Measurements from ENCODE around the gene NTN1. TPM values are rescaled to one million over a fixed set of nuclear protein-coding genes. Genes with fewer than 3 reads are reported as not detected.

NTN1 gene
- total RNA-seq, 1 experiment from 2014 or later, result 4.2 TPM

DNA sequence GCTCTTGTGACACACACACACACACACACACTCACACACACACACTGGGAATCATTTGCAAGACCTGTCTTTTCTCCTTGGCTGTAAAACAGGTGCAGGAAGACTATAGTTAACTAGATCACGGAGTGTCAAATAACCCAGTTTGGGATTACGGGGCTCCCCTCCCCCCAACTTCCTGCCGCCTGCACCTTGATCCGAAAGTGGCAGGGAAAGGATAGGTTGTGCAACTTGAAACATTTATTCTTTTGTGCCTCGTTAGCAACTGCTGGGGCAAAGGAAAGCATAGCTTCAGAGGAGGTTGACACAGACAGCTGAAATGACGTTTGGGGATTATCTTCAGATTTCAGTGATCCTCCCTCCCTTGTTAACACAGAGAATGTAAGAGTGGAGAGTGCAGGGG, 149.5 kb downstream of the NTN1 start:
- Histone ChIP-seq H3K9me2 (ENCODE audit: insufficient read depth) (no peaks in the 10 kb centered on the region), H3K36me3 (ENCODE audit: control insufficient read depth in 1 of 2, insufficient read depth in 2 of 2, low read length in 2 of 2) (no peaks in the 10 kb centered on the region), H3K4me3 (replicated peaks in 1 of 2; ENCODE audit: low read depth in 1 of 2, low read length in 2 of 2) (no peak overlapping the region), H4K20me1 (ENCODE audit: insufficient read depth) (no peaks in the 10 kb centered on the region), H2AFZ (ENCODE audit: low read depth, low read length, poor library complexity, severe bottlenecking) (no peak overlapping the region), H3K9ac (ENCODE audit: low read length) (no peak overlapping the region), H3K27ac (ENCODE audit: low read depth, low read length) (no peak overlapping the region), H3K4me2 (ENCODE audit: low read length) (no peak overlapping the region), H3K27me3 (ENCODE audit: insufficient read depth, low read length) (no peaks in the 10 kb centered on the region), H3K79me2 (ENCODE audit: insufficient read depth, low read length) (no peaks in the 10 kb centered on the region), H3K4me1 (ENCODE audit: control insufficient read depth in 1 of 2, insufficient read depth in 2 of 2, low read length in 2 of 2) (peaks cover 0 to 9% of the 10 kb centered on the region in 2 experiments; a peak in 2 of 4 replicates), H3K9me3 (ENCODE audit: control insufficient read depth in 1 of 2, insufficient read depth in 1 of 2, low read depth in 1 of 2, low read length in 2 of 2) (no peaks in the 10 kb centered on the region)
- ATAC-seq (no peak), DNase-seq (ENCODE audit: low read depth, low spot score) (no peak)
- RAD21 ChIA-PET (ENCODE audit: low non-redundant PET in 1 of 2, low total read pairs in 2 of 2, uncharacterized antibody in 2 of 2, unreplicated experiment in 2 of 2), result no interaction called here
- no TSS peak for BruUV-seq (replicated peaks)
- intact Hi-C loops (cut with micrococcal nuclease), result no loop called here
- TF ChIP-seq FOSL1 (IDR thresholded peaks at IDR 0.05; ENCODE audit: low read depth) (no peak), YY1 (IDR thresholded peaks at IDR 0.05; ENCODE audit: extremely low read depth, insufficient replicate concordance, low read depth, low read length) (no peak), ELF1 (IDR thresholded peaks at IDR 0.05; ENCODE audit: borderline replicate concordance, low read depth) (no peak), EZH2phosphoT487 (IDR thresholded peaks at IDR 0.05; ENCODE audit: borderline replicate concordance) (no peak), EGR1 (IDR thresholded peaks at IDR 0.05; ENCODE audit: low read depth) (no peak), POLR2AphosphoS5 (IDR thresholded peaks at IDR 0.05; ENCODE audit: low read depth, low read length) (no peak), RAD21 (IDR thresholded peaks at IDR 0.05; ENCODE audit: low read depth) (no peak), SP1 (IDR thresholded peaks at IDR 0.05; ENCODE audit: low read depth) (no peak), ZNF274 (IDR thresholded peaks at IDR 0.05; ENCODE audit: low read depth, low read length) (no peak), EZH2 (IDR thresholded peaks at IDR 0.05) (no peak), POLR2A (IDR thresholded peaks at IDR 0.05; ENCODE audit: borderline replicate concordance, extremely low read depth, insufficient read depth, insufficient read length) (no peak), JUND (IDR thresholded peaks at IDR 0.05) (no peak), TCF7L2 (IDR thresholded peaks at IDR 0.05; ENCODE audit: borderline replicate concordance, extremely low read depth, insufficient read depth, insufficient read length) (no peak), SRF (IDR thresholded peaks at IDR 0.05; ENCODE audit: low read depth) (no peak), CEBPB (IDR thresholded peaks at IDR 0.05; ENCODE audit: low read depth) (no peak)
- TF ChIP-seq, protein P1, sequence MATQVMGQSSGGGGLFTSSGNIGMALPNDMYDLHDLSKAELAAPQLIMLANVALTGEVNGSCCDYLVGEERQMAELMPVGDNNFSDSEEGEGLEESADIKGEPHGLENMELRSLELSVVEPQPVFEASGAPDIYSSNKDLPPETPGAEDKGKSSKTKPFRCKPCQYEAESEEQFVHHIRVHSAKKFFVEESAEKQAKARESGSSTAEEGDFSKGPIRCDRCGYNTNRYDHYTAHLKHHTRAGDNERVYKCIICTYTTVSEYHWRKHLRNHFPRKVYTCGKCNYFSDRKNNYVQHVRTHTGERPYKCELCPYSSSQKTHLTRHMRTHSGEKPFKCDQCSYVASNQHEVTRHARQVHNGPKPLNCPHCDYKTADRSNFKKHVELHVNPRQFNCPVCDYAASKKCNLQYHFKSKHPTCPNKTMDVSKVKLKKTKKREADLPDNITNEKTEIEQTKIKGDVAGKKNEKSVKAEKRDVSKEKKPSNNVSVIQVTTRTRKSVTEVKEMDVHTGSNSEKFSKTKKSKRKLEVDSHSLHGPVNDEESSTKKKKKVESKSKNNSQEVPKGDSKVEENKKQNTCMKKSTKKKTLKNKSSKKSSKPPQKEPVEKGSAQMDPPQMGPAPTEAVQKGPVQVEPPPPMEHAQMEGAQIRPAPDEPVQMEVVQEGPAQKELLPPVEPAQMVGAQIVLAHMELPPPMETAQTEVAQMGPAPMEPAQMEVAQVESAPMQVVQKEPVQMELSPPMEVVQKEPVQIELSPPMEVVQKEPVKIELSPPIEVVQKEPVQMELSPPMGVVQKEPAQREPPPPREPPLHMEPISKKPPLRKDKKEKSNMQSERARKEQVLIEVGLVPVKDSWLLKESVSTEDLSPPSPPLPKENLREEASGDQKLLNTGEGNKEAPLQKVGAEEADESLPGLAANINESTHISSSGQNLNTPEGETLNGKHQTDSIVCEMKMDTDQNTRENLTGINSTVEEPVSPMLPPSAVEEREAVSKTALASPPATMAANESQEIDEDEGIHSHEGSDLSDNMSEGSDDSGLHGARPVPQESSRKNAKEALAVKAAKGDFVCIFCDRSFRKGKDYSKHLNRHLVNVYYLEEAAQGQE (IDR thresholded peaks at IDR 0.05; ENCODE audit: low read depth), result no peak
- TF ChIP-seq, protein P2, sequence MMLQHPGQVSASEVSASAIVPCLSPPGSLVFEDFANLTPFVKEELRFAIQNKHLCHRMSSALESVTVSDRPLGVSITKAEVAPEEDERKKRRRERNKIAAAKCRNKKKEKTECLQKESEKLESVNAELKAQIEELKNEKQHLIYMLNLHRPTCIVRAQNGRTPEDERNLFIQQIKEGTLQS (IDR thresholded peaks at IDR 0.05), result no peak
- TF ChIP-seq, protein P3, sequence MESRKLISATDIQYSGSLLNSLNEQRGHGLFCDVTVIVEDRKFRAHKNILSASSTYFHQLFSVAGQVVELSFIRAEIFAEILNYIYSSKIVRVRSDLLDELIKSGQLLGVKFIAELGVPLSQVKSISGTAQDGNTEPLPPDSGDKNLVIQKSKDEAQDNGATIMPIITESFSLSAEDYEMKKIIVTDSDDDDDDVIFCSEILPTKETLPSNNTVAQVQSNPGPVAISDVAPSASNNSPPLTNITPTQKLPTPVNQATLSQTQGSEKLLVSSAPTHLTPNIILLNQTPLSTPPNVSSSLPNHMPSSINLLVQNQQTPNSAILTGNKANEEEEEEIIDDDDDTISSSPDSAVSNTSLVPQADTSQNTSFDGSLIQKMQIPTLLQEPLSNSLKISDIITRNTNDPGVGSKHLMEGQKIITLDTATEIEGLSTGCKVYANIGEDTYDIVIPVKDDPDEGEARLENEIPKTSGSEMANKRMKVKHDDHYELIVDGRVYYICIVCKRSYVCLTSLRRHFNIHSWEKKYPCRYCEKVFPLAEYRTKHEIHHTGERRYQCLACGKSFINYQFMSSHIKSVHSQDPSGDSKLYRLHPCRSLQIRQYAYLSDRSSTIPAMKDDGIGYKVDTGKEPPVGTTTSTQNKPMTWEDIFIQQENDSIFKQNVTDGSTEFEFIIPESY (IDR thresholded peaks at IDR 0.05; ENCODE audit: extremely low read depth, insufficient replicate concordance, low read length), result no peak
- TF ChIP-seq, protein P4, sequence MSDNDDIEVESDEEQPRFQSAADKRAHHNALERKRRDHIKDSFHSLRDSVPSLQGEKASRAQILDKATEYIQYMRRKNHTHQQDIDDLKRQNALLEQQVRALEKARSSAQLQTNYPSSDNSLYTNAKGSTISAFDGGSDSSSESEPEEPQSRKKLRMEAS (IDR thresholded peaks at IDR 0.05), result no peak
- CTCF ChIA-PET, result no interaction called here
- POLR2A ChIA-PET, result no interaction called here

Data from HCT116 (cell line).